Thyroid gland (tissue), 4 donors: ENCODE results near the gene DVL1. TPM values are rescaled to one million over a fixed set of nuclear protein-coding genes. Genes with fewer than 3 reads are reported as not detected.
A peak's percentile ranks its signal among the peaks of the same experiment; 100 is the strongest.

Experiments used
- DNase-seq, 2 donors: peaks; one replicate each; pipeline ENCODE4 v3.0.0-alpha.2; 2019
- H3K27ac ChIP-seq, 3 donors: fragments of 200-600 bp; sonication (generic); 1 replicate in 2 of 3; 2 replicates in 1 of 3; pipeline ENCODE4 v1.5.1; 2016 to 2019; ENCODE audit warnings: mild to moderate bottlenecking in 1 of 3, moderate library complexity in 1 of 3
- H3K27me3 ChIP-seq: fragments of 200-600 bp; sonication (generic); one replicate; pipeline ENCODE4 v1.5.1; 2019
- H3K36me3 ChIP-seq, 2 donors: fragments of 200-600 bp; sonication (generic); one replicate each; pipeline ENCODE4 v1.5.1; 2016 to 2019
- H3K4me1 ChIP-seq, 2 donors: fragments of 200-600 bp; sonication (generic); one replicate each; pipeline ENCODE4 v1.5.1; 2017 to 2019
- H3K4me3 ChIP-seq, 3 donors: fragments of 200-600 bp; sonication (generic); replicated peaks in 1 of 3; 1 replicate in 2 of 3; 2 replicates in 1 of 3; pipeline ENCODE4 v1.5.1; 2016; ENCODE audit warnings: mild to moderate bottlenecking in 1 of 3
- H3K9me3 ChIP-seq: fragments of 200-600 bp; sonication (generic); one replicate; pipeline ENCODE4 v1.5.1; 2017
- CTCF ChIP-seq, 6 experiments: fragments of 200-600 bp in 3 of 6; fragments of 450-650 bp in 3 of 6; sonication (generic) in 3 of 6; IDR thresholded peaks; one replicate each; pipeline ENCODE4 v1.5.1; 2016 to 2019; ENCODE audit warnings: antibody characterized with exemption in 6 of 6, mild to moderate bottlenecking in 2 of 6, inconsistent platforms in 1 of 6, moderate library complexity in 1 of 6
- POLR2A ChIP-seq, 2 donors: fragments of 450-650 bp; IDR thresholded peaks; one replicate each; pipeline ENCODE4 v1.6.1; 2017; ENCODE audit warnings: antibody characterized with exemption in 2 of 2, mild to moderate bottlenecking in 2 of 2, moderate library complexity in 1 of 2
- WGBS, 2 donors: methylation state at CpG; one replicate each; pipeline ENCODE4 v1.1.5; 2017; 5-methylcytosine and 5-hydroxymethylcytosine counted together
- intact Hi-C: fragments of 100-400 bp; cut with DNase I; formaldehyde crosslinking; loops from one replicate; pipeline ENCODE4 v1.15.1; 2023
- total RNA-seq, 4 donors: library from RNA; depleted of rRNA; stranded (reverse); fragments of >200 nt; gene quantifications; one replicate each; pipeline ENCODE4 v1.2.3, GENCODE V29; 2016

DVL1 gene
- total RNA-seq, 4 donors from 2014 or later, result 46.6 to 79.4 (median 61.7) TPM

GRCh38 chr1:1357871-1358432 is 8.7 kb upstream of the DVL1 start:
- Histone ChIP-seq H3K9me3 (no peaks in the 10 kb centered on the region), H3K27me3 (no peaks in the 10 kb centered on the region), H3K4me1 (peaks cover 43 to 84% of the 10 kb centered on the region in 2 donors), H3K36me3 (peaks cover 0 to 4% of the 10 kb centered on the region in 2 donors), H3K27ac (peak overlapping the region; percentile 49 to 87 (median 86)), H3K4me3 (peak overlapping the region in 1 of 3 donors; percentile 28)
- TF ChIP-seq POLR2A (IDR thresholded peaks at IDR 0.05) (no peak), CTCF (IDR thresholded peaks at IDR 0.05) (no peak)
- intact Hi-C loops, result loop anchor here (5.0 kb wide), 1 partner anchor 41 kb away; no protein-coding TSS in a partner anchor
- no peak for DNase-seq
- WGBS, 2 donors, result 9 to 26% methylated on average over 10 to 12 of the region's 18 CpGs

- DNase-seq, result peak; percentile 74 to 75
- H3K27me3 ChIP-seq, result no peaks in the 10 kb centered on the region
- intact Hi-C loops, result loop anchor here (5.0 kb wide), 1 partner anchor 40 kb away; no protein-coding TSS in a partner anchor
Measured at GRCh38 chr1:1356796-1357401, 7.7 kb upstream of the DVL1 start.

GRCh38 chr1:1356166-1356795 is 7.1 kb upstream of the DVL1 start:
- H3K4me3 ChIP-seq, result no peak overlapping the region
- H3K27me3 ChIP-seq, result no peaks in the 10 kb centered on the region
- TF ChIP-seq POLR2A (IDR thresholded peaks at IDR 0.05), result no peak
- TF ChIP-seq CTCF (IDR thresholded peaks at IDR 0.05), result no peak
- intact Hi-C loops, result loop anchor here (5.0 kb wide), 1 partner anchor 39 kb away; no protein-coding TSS in a partner anchor
- DNase-seq, result no peak
- H3K4me1 ChIP-seq, result peaks cover 46 to 89% of the 10 kb centered on the region in 2 donors
- WGBS, 2 donors, result 20 to 28% methylated on average over 5 to 8 of the region's 8 CpGs
- peak overlapping the region in 2 of 3 donors; percentile 86 to 87 for H3K27ac ChIP-seq
- peaks cover 0 to 4% of the 10 kb centered on the region in 2 donors for H3K36me3 ChIP-seq
- H3K9me3 ChIP-seq, result no peaks in the 10 kb centered on the region

More at GRCh38 chr1:1356796-1357401, 7.7 kb upstream of the DVL1 start:
- 30 to 40% methylated on average over 4 to 7 of the region's 26 CpGs for WGBS, 2 donors
- TF ChIP-seq CTCF (IDR thresholded peaks at IDR 0.05), result no peak
- TF ChIP-seq POLR2A (IDR thresholded peaks at IDR 0.05), result no peak
- Histone ChIP-seq H3K4me1 (peaks cover 43 to 85% of the 10 kb centered on the region in 2 donors), H3K36me3 (peaks cover 0 to 4% of the 10 kb centered on the region in 2 donors), H3K27ac (peak overlapping the region in 2 of 3 donors; percentile 86 to 87), H3K4me3 (no peak overlapping the region), H3K9me3 (no peaks in the 10 kb centered on the region)

- H3K27ac ChIP-seq, result no peak overlapping the region
- peaks cover 0 to 4% of the 10 kb centered on the region in 2 donors for H3K36me3 ChIP-seq
- intact Hi-C loops, result loop anchor here (5.0 kb wide), 1 partner anchor 38 kb away; no protein-coding TSS in a partner anchor
- TF ChIP-seq POLR2A (IDR thresholded peaks at IDR 0.05), result no peak
- no peak overlapping the region for H3K4me3 ChIP-seq
- no peaks in the 10 kb centered on the region for H3K9me3 ChIP-seq
- peak in 1 of 2 donors; percentile 39 for DNase-seq
- WGBS, 2 donors, result 12 to 13% methylated on average over 3 to 23 of the region's 52 CpGs
- H3K27me3 ChIP-seq, result no peaks in the 10 kb centered on the region
- H3K4me1 ChIP-seq, result peaks cover 47 to 81% of the 10 kb centered on the region in 2 donors
Measured at GRCh38 chr1:1355416-1355815, 6.2 kb upstream of the DVL1 start.
